NOMO-1 (cell line): ENCODE measurements around the gene PPM1E.
"Not testable (repeated sequence)": the region's sequence is repeated elsewhere in the genome, so short reads cannot be mapped to it uniquely, and the experiment has no call there.

Experiments used
- DNase-seq, 2 experiments: peaks; one replicate each; lab custom pipeline; 2025; ENCODE audit not compliant: unreplicated experiment in 2 of 2; lab: John Stamatoyannopoulos, UW

Gene PPM1E

GRCh38 chr17:58837699-58838098 is 82.0 kb downstream of the PPM1E start:
- no peak for DNase-seq

GRCh38 chr17:58840820-58841612 is 85.4 kb downstream of the PPM1E start:
- no peak for DNase-seq

- not testable (repeated sequence) for DNase-seq
Observed at GRCh38 chr17:58846413-58846812, 90.8 kb downstream of the PPM1E start.

GRCh38 chr17:58850106-58850505 is 94.5 kb downstream of the PPM1E start:
- not testable (repeated sequence) for DNase-seq

- no peak for DNase-seq
Observed at GRCh38 chr17:58865301-58865700, 109.6 kb downstream of the PPM1E start.

- DNase-seq: no peak
Observed at GRCh38 chr17:58870747-58871146, 115.1 kb downstream of the PPM1E start.

GRCh38 chr17:58873926-58874325 is 118.3 kb downstream of the PPM1E start:
- peak; percentile 45 to 46 for DNase-seq

GRCh38 chr17:58875261-58875660 is 119.6 kb downstream of the PPM1E start:
- DNase-seq: no peak

GRCh38 chr17:58884161-58884560 is 128.5 kb downstream of the PPM1E start:
- no peak for DNase-seq

GRCh38 chr17:58886514-58886913 is 130.9 kb downstream of the PPM1E start:
- DNase-seq: no peak

GRCh38 chr17:58889928-58890327 is 134.3 kb downstream of the PPM1E start:
- no peak for DNase-seq

- DNase-seq: no peak
Observed at GRCh38 chr17:58899191-58899590, 143.5 kb downstream of the PPM1E start.

- no peak for DNase-seq
Observed at GRCh38 chr17:58902322-58902721, 146.7 kb downstream of the PPM1E start.

GRCh38 chr17:58911741-58912343 is 156.2 kb downstream of the PPM1E start:
- no peak for DNase-seq

- no peak for DNase-seq
Observed at GRCh38 chr17:58913552-58913951, 157.9 kb downstream of the PPM1E start.

GRCh38 chr17:58913971-58914769 is 158.5 kb downstream of the PPM1E start:
- DNase-seq: no peak

- DNase-seq: no peak
Observed at GRCh38 chr17:58917228-58917627, 161.6 kb downstream of the PPM1E start.

- DNase-seq: no peak
Observed at GRCh38 chr17:58918072-58918471, 162.4 kb downstream of the PPM1E start.

- DNase-seq: no peak
Observed at GRCh38 chr17:58918884-58919283, 163.2 kb downstream of the PPM1E start.

- DNase-seq: no peak
Observed at GRCh38 chr17:58920773-58921172, 165.1 kb downstream of the PPM1E start.

- DNase-seq: no peak
Observed at GRCh38 chr17:58932956-58933355, 177.3 kb downstream of the PPM1E start.

- DNase-seq: no peak
Observed at GRCh38 chr17:58936295-58936694, 180.6 kb downstream of the PPM1E start.
